ENCODE measurements around the gene AKAP12.
"Not testable (repeated sequence)": the region's sequence is repeated elsewhere in the genome, so short reads cannot be mapped to it uniquely, and the experiment has no call there.

AKAP12 gene

DNA sequence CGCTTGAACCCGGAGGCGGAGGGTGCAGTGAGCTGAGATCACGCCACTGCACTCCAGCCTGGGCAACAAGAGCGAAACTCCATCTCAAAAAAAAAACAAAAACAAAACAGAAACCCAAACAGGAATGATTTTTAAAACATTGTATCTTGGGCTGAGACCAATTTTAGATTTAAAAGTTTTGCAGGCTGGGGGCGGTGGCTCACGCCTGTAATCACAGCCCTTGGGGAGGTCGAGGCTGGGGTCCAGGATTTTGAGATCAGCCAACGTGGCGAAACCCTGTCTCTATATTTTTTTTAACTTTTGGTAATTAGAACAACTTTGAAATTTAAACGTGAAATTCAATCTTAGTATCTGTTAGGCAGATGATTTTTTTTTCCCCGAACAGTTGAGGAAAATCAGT, 70.5 kb downstream of the AKAP12 start:
- DNase-seq (ENCODE audit: low spot score) = no peak
- TF ChIP-seq, protein P1, sequence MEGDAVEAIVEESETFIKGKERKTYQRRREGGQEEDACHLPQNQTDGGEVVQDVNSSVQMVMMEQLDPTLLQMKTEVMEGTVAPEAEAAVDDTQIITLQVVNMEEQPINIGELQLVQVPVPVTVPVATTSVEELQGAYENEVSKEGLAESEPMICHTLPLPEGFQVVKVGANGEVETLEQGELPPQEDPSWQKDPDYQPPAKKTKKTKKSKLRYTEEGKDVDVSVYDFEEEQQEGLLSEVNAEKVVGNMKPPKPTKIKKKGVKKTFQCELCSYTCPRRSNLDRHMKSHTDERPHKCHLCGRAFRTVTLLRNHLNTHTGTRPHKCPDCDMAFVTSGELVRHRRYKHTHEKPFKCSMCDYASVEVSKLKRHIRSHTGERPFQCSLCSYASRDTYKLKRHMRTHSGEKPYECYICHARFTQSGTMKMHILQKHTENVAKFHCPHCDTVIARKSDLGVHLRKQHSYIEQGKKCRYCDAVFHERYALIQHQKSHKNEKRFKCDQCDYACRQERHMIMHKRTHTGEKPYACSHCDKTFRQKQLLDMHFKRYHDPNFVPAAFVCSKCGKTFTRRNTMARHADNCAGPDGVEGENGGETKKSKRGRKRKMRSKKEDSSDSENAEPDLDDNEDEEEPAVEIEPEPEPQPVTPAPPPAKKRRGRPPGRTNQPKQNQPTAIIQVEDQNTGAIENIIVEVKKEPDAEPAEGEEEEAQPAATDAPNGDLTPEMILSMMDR (IDR thresholded peaks at IDR 0.05; ENCODE audit: extremely low read depth, missing control alignments) = no peak

DNA sequence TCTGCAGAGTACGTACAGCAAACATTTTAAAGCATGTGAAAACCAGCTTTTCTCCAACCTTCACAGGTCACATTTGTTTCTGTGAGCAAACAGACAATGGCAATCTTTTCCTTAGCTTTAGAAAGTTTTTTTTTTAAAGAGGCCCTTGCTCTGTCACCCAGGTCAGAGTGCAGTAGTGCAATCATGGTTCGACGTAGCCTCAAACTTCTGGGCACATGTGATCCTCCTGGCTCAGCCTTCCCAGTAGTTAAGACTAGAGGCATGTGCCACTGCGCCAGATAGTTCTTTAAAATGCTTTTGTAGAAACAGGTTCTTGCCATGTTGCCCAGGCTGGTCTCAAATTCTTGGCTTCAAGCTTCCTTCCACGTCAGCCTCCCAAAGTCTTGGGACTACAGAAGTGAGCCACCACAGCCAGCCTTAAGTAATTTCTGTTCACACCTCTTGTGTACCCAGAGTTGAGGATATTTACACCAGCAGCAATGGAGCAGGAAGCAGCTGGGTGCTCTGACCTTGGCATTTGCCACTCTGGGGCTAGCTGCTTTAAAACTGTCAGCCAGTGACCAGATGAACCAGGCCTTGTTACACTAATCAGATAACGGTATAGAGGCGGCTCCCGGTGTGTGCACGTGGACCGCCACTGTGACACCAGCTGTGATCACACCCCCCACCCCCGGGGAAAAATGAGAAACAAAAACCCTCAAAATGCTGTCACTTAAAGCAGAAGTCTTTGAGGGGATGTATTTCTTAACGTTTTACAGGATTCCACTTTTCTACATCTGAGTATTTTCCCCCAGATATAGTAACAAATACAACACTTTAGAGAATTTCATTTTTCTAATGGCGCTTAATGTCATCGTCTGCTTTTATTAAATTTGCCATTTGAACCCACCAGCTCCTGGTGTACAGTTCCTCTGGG, 71.3 kb downstream of the AKAP12 start:
- TF ChIP-seq, protein P1 (IDR thresholded peaks at IDR 0.05; ENCODE audit: extremely low read depth, missing control alignments) = no peak
- no peak for DNase-seq (ENCODE audit: low spot score)

DNA sequence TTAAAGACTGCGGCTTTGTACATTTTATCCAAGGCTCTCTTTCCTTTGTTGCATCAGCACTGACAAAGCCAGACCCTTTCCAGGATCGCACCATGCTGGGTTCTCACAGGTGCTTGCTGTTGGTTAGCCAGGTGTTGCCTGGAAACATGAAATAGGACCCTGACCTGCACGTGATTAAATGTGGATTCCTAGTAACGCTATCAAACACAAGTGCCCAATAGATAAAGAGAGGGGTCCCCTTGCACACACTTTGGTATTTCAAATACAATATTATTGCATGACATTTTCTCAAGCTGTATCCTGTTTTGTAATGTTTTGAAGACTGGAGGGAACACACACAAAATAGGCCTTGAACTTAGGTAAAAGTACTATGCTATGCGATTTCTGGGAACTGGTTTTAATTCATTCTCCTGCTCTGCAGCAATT, 73.3 kb downstream of the AKAP12 start:
- DNase-seq (ENCODE audit: low spot score) = no peak
- TF ChIP-seq, protein P1 (IDR thresholded peaks at IDR 0.05; ENCODE audit: extremely low read depth, missing control alignments) = no peak

DNA sequence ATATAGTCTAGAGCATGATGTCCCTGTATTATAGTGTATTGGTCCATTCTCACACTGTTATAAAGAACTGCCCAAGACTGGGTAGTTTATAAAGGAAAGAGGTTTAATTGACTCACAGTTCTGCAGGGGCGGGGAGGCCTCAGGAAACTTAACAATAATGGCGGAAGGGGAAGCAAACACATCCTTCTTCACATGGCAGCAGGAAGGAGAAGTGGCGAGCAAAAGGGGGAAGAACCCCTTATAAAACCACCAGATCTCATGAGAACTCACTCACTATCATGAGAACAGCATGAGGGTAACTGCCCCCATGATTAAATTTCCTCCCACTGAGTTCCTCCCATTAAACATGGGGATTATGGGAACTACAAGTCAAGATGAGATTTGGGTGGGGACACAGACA, 75.9 kb downstream of the AKAP12 start:
- not testable (repeated sequence) for DNase-seq (ENCODE audit: low spot score)

DNA sequence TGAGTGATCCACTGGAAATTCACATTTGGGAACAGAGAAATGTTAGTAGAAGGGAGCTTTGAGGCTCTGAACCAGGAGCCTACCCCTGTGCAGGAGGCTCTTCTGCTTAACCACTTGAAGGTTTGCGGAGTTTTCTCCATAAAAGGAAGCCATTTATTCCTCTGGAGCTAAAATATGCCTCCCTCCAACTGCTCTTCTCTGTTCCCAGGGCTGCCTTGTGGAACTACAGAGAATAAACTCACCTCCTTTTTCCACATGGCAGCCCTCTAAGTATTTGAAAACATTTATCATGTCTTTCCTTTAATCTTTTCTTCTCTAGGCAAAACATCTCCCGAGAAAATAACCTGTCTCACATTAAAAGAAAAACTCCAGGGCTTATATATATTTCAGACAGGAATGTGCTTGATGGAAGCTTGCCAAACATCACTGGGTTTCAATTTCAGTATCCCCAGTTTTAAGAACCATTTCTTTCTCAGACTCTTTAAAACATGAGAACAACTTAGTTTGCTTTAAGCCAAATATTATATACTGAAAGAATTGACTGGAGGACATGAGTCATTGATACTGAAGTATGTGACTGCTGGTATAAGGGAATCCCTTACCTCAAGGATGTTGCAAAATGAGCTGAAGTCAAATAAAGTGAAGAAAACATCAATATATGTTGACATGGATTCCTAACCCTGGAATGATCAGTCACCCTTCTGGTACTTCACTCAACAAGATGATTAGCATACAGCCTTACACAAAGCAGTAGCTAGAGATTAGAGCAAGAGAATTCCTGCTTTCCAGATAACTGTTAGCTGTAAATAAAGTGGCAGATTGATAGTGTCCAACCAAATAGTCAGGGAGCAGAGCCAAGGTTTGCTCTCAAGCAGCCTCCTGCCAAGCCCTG, 77.6 kb downstream of the AKAP12 start:
- DNase-seq (ENCODE audit: low spot score) = no peak
- TF ChIP-seq, protein P1 (IDR thresholded peaks at IDR 0.05; ENCODE audit: extremely low read depth, missing control alignments) = no peak

DNA sequence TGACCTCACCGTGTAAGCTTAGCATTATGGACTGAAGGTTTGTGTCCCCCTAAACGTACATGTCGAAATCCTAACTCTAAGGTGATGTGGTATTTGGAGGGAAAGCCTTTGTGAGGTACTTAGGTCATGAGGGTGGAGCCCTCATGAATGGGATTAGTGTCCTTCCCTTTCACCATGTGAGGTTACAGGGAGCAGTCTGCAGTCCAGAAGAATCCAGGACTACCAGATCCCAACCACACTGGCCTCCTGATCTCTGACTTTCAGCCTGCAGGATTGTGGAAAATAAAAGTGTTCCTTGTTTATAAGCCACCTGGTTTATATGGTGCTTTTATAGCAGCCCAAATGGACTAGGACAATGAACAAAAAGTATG, 78.2 kb downstream of the AKAP12 start:
- DNase-seq (ENCODE audit: low spot score) = no peak
- TF ChIP-seq, protein P1 (IDR thresholded peaks at IDR 0.05; ENCODE audit: extremely low read depth, missing control alignments) = no peak

DNA sequence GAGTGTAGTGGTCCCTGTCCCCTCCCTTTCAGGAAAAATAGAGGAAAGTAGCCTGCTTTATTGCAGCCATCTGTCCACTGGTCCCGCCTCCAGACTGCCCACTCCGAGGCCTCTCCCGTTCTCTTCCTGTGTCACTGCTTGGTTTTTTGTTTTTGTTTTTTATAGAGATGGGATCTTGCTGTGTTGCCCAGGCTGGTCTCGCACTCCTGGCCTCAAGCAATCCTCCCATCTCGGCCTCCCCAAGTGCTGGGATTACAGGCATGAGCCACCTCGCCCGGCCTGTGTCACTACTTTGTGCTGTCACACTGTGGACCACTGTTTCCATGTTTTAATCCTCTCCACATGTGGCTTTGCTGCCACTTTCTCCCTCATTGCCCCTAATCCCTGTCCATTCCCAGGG, 80.4 kb downstream of the AKAP12 start:
- TF ChIP-seq, protein P1 (IDR thresholded peaks at IDR 0.05; ENCODE audit: extremely low read depth, missing control alignments) = no peak
- no peak for DNase-seq (ENCODE audit: low spot score)
